ENCODE results near the gene C1QTNF9B. TPM values are rescaled to one million over a fixed set of nuclear protein-coding genes. Genes with fewer than 3 reads are reported as not detected.

The C1QTNF9B gene
- total RNA-seq, 1 donor from 2014 or later = not detected

GRCh38 chr13:23859904-23860303 is 37.4 kb downstream of the C1QTNF9B start:
- intact Hi-C loops (cut with micrococcal nuclease) = no loop called here

GRCh38 chr13:23859455-23859854 is 37.8 kb downstream of the C1QTNF9B start:
- intact Hi-C loops (cut with micrococcal nuclease) = no loop called here

- intact Hi-C loops (cut with micrococcal nuclease) = no loop called here
Observed at GRCh38 chr13:23858546-23858945, 38.8 kb downstream of the C1QTNF9B start.

- intact Hi-C loops (cut with micrococcal nuclease) = no loop called here
Observed at GRCh38 chr13:23856008-23856750, 41.1 kb downstream of the C1QTNF9B start.

GRCh38 chr13:23855360-23855759 is 41.9 kb downstream of the C1QTNF9B start:
- intact Hi-C loops (cut with micrococcal nuclease) = no loop called here

GRCh38 chr13:23852351-23852750 is 45.0 kb downstream of the C1QTNF9B start:
- intact Hi-C loops (cut with micrococcal nuclease) = no loop called here

GRCh38 chr13:23851106-23851505 is 46.2 kb downstream of the C1QTNF9B start:
- intact Hi-C loops (cut with micrococcal nuclease) = no loop called here

- intact Hi-C loops (cut with micrococcal nuclease) = no loop called here
Observed at GRCh38 chr13:23850134-23850533, 47.2 kb downstream of the C1QTNF9B start.

- intact Hi-C loops (cut with micrococcal nuclease) = no loop called here
Observed at GRCh38 chr13:23849670-23850069, 47.6 kb downstream of the C1QTNF9B start.

GRCh38 chr13:23848646-23849141 is 48.6 kb downstream of the C1QTNF9B start:
- intact Hi-C loops (cut with micrococcal nuclease) = no loop called here

- intact Hi-C loops (cut with micrococcal nuclease) = no loop called here
Observed at GRCh38 chr13:23848019-23848418, 49.3 kb downstream of the C1QTNF9B start.

GRCh38 chr13:23847497-23847896 is 49.8 kb downstream of the C1QTNF9B start:
- intact Hi-C loops (cut with micrococcal nuclease) = no loop called here

- intact Hi-C loops (cut with micrococcal nuclease) = no loop called here
Observed at GRCh38 chr13:23845105-23845725, 52.1 kb downstream of the C1QTNF9B start.

- intact Hi-C loops (cut with micrococcal nuclease) = no loop called here
Observed at GRCh38 chr13:23844132-23844531, 53.2 kb downstream of the C1QTNF9B start.

GRCh38 chr13:23843436-23843835 is 53.9 kb downstream of the C1QTNF9B start:
- intact Hi-C loops (cut with micrococcal nuclease) = no loop called here

GRCh38 chr13:23842406-23842805 is 54.9 kb downstream of the C1QTNF9B start:
- intact Hi-C loops (cut with micrococcal nuclease) = no loop called here

Other genes starting within 250 kb of the C1QTNF9B start
- gene MIPEP, start 8.1 kb downstream of the C1QTNF9B start, total RNA-seq = 11.2 and 13.4 TPM in 2 replicates